Superior temporal gyrus (tissue), 1 donor: ENCODE measurements around the gene TEAD4.
A peak's percentile ranks its signal among the peaks of the same experiment; 100 is the strongest.

Experiments used
- DNase-seq: peaks from one replicate; pipeline ENCODE4 v3.0.0-alpha.2; 2016; ENCODE audit errors: extremely low spot score

TEAD4 gene

GRCh38 chr12:3032770-3033538 lies 73.8 kb downstream of the TEAD4 start:
- DNase-seq = no peak

DNA sequence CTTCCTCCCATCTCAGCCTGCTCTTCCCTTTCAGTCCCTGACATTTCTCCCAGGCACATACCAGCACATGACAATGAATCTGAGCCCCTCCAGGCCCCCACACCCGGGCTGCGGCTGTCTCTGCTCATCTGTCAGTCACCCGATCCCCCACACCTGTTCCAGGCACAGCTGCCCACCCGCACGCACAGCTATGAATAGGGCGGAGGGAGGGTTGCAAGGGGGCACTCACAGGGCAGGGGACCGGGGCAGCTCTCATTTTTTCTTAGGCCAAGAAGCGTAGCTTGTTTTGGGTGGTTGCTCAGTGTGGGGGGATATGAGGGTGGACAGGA lies 74.3 kb downstream of the TEAD4 start:
- DNase-seq = no peak

- DNase-seq = peak; percentile 81
Observed at GRCh38 chr12:3034067-3034750, 75.0 kb downstream of the TEAD4 start.

DNA sequence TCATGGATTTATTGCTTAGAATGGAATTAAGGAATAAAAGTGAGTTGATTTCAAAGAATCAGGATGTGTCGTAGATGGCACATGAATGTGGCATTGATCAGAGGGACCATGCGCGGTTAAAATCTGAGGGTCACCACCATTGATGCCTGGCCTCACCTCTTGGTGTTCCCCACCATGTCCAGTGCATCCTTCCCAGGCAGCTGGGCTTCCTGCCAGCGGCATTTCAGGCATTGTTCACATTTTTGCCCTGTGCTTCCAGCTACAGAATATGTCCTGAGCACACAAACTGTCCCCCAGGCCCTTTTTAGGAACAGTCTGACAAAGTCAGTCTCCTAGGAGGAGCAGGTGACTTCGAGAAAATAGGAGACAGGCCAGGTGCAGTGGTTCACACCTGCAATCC lies 76.0 kb downstream of the TEAD4 start:
- DNase-seq = no peak

DNA sequence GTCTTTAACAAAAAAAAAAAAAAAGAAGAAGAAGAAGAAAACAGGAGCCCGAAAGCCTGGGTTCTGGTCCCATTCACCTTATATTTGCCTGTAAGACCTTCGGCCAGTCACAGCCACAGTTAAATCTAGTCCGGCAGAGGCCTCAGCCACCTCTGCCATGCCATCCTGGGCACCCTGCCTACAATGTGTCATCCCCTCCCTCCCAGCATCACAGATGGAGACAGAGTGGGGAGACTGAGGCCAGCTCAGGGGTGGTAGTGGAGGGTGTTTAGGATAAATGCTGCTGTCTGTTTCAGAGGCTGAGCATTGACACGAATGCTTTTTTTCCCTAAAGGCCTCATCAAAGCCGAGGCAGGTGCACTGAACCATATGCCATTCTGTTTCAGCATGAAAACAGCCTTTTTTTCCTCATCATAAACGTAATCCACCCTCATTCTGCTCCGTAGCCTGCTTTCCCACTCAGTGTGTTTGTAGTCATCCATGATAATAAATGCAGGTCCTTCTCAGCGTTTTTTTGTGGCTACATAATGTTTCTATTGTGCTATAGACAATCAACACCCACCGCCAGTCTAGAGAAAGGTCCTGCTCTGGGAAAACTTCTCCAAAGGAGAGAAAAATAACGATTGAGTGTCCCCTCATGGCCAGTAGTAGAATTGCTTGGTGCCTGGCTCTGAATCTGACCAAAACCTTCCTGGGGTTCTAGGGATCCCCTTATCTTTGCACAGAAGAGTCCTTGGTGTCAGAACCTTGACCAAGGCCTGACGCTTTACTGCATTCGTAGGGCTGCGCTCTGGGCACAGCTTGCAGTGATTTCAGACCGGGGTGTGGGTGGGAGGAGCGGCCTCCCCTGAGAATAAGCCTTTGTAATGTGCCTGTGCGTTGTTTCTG lies 76.9 kb downstream of the TEAD4 start:
- DNase-seq = peak; percentile 93

- peak; percentile 26 for DNase-seq
Observed at GRCh38 chr12:3036901-3037600, 77.9 kb downstream of the TEAD4 start.

GRCh38 chr12:3038166-3038565 lies 79.0 kb downstream of the TEAD4 start:
- DNase-seq = no peak

GRCh38 chr12:3038926-3039510 lies 79.8 kb downstream of the TEAD4 start:
- DNase-seq = no peak

DNA sequence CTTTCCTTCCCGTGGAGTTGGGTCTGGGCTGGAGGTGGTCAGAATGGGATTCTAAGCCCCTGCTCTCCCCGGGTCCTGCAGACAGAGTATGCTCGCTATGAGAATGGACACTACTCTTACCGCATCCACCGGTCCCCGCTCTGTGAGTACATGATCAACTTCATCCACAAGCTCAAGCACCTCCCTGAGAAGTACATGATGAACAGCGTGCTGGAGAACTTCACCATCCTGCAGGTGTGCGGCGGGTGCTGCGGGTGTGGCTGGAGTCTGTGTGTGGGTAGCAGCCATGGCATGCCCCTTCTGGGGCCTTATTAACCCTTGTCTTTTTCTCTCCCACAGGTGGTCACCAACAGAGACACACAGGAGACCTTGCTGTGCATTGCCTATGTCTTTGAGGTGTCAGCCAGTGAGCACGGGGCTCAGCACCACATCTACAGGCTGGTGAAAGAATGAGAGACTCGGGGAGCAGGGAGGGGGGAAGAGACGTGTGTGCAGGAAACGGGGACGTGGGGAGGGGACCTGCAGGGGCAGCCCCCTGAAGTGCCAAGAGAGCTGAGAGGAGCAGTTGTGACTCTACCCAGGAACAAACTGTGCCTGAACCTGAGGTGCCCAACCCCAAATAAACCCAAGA lies 80.9 kb downstream of the TEAD4 start:
- DNase-seq = no peak

DNA sequence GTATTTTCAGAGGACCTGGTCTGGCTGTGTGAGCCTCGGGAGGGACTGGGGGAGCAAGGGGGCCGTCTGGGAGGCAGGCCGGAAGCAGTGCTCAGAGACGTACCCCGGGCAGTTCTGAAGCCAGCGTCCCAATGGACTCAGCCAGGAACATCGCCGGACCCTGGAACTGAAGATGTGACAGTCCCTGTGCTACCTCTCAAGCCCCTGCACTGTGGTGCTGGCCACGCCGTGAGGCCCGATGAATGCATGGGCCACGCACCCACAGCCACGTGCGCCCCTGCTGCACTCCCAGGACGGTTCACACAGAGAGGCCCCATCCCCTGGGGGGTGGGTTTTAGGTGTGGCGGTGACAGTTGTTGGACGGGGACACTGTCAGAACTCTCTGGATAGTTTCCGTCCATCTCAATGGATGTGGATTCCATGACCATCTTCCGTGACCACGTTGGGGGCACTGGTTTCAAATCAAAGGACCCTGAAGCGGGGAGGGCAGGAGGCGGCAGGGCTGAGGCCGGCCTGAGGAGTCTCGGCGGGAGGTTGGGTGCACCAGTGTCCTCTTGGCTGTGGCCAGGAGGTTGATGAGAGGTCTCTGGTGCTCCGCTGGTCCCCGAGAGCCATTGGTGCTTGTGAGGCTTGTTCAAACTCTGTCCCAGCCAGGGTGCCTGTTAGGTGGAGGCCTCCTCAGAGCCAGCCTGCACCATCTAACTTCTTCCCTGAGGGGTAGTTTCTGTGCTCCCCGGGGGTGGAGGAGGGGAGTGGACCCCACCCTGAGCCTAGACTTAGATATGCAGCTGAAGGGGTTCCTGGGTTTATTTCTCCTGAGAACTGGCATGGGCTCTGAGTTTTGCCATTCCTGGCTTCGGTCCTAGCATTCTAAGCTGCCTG lies 81.7 kb downstream of the TEAD4 start:
- no peak for DNase-seq

- DNase-seq = peak; percentile 93
Observed at GRCh38 chr12:3041558-3042164, 82.5 kb downstream of the TEAD4 start.

GRCh38 chr12:3042394-3042793 lies 83.2 kb downstream of the TEAD4 start:
- DNase-seq = no peak

- no peak for DNase-seq
Observed at GRCh38 chr12:3042826-3043225, 83.6 kb downstream of the TEAD4 start.

- DNase-seq = no peak
Observed at GRCh38 chr12:3043406-3043805, 84.2 kb downstream of the TEAD4 start.

DNA sequence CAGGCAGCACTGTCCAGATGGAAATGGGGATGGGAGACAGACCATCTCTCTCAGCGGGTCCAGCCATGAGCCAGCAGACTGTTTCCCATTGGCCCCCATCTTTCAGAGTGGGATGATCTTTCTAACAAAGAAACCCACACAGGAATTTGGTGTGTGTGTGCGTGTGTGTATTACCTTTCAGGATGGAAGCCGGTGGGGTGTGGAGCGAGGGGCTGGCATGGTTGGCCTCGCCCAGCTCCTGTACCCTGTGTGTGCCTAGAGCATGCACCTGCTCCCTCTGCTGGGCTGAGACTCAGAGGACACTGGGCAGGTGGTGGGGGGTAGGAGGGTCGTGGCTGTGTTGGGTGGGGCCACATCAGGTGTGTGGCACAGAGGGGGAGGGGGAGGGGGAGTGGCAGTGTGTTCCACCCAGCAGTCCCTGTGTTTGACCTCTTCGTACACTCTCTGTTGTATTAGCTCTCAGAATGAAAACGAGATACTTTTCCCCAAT lies 85.0 kb downstream of the TEAD4 start:
- no peak for DNase-seq

- DNase-seq = no peak
Observed at GRCh38 chr12:3045494-3045893, 86.3 kb downstream of the TEAD4 start.

GRCh38 chr12:3045989-3046388 lies 86.8 kb downstream of the TEAD4 start:
- DNase-seq = no peak

- no peak for DNase-seq
Observed at GRCh38 chr12:3046441-3047200, 87.4 kb downstream of the TEAD4 start.

- DNase-seq = no peak
Observed at GRCh38 chr12:3047961-3048360, 88.8 kb downstream of the TEAD4 start.
